Gastroesophageal sphincter (tissue), 3 donors: ENCODE measurements around the gene ARMC2.

Source experiments
- CTCF ChIP-seq, 4 experiments: fragments of 200-600 bp in 2 of 4; fragments of 450-650 bp in 2 of 4; sonication (generic) in 1 of 4; IDR thresholded peaks; one replicate each; pipeline ENCODE4 v1.5.1; 2017 to 2019; ENCODE audit warnings: antibody characterized with exemption in 4 of 4, mild to moderate bottlenecking in 2 of 4, moderate library complexity in 2 of 4
- EP300 ChIP-seq: sonication (generic); formaldehyde crosslinking; IDR thresholded peaks from one replicate; pipeline ENCODE4 v1.6.1; 2017; ENCODE audit warnings: antibody characterized with exemption, mild to moderate bottlenecking
- POLR2A ChIP-seq, 2 donors: fragments of 450-650 bp; IDR thresholded peaks; one replicate each; pipeline ENCODE4 v1.6.1; 2017; ENCODE audit warnings: antibody characterized with exemption in 2 of 2, mild to moderate bottlenecking in 2 of 2, moderate library complexity in 1 of 2

GRCh38 chr6:109002051-109002697 is 154.0 kb downstream of the ARMC2 start:
- peak in 1 of 4 experiments; percentile 27 for TF ChIP-seq CTCF (IDR thresholded peaks at IDR 0.05)
- no peak for TF ChIP-seq POLR2A (IDR thresholded peaks at IDR 0.05)
- no peak for TF ChIP-seq EP300
